H9 (cell line): Measurements from ENCODE around the gene FNDC3B. TPM values are rescaled to one million over a fixed set of nuclear protein-coding genes. Genes with fewer than 3 reads are reported as not detected.

Experiments used
- DNase-seq: peaks from one replicate; pipeline ENCODE4 v3.0.0-alpha.2; 2017
- H2AFZ ChIP-seq: one replicate; pipeline ENCODE4 v1.6.1; 2013; ENCODE audit warnings: mild to moderate bottlenecking, low read length, control low read depth, moderate library complexity
- H2AK5ac ChIP-seq: 2 replicates; pipeline ENCODE4 v1.6.1; 2013; ENCODE audit warnings: low read length, control low read depth, mixed read lengths; ENCODE audit not compliant: insufficient read length
- H2BK120ac ChIP-seq: one replicate; pipeline ENCODE4 v1.6.1; 2013; ENCODE audit warnings: low read depth, mild to moderate bottlenecking, low read length, control low read depth, inconsistent platforms; ENCODE audit not compliant: poor library complexity, severe bottlenecking
- H2BK12ac ChIP-seq: 2 replicates; pipeline ENCODE4 v1.6.1; 2013; ENCODE audit warnings: low read length, control low read depth, mixed read lengths, low read depth; ENCODE audit not compliant: insufficient read length
- H2BK15ac ChIP-seq: 2 replicates; pipeline ENCODE4 v1.6.1; 2013; ENCODE audit warnings: low read depth, low read length, control low read depth
- H2BK20ac ChIP-seq: one replicate; pipeline ENCODE4 v1.6.1; 2013; ENCODE audit warnings: low read depth, mild to moderate bottlenecking, low read length, control low read depth, inconsistent platforms; ENCODE audit not compliant: poor library complexity, severe bottlenecking
- H2BK5ac ChIP-seq: 2 replicates; pipeline ENCODE4 v1.6.1; 2013; ENCODE audit warnings: low read length, control low read depth, mixed read lengths; ENCODE audit not compliant: insufficient read length
- H3K14ac ChIP-seq: 2 replicates; pipeline ENCODE4 v1.6.1; 2013; ENCODE audit warnings: low read length, control low read depth; ENCODE audit not compliant: insufficient read depth
- H3K18ac ChIP-seq: 2 replicates; pipeline ENCODE4 v1.6.1; 2013; ENCODE audit warnings: low read depth, mild to moderate bottlenecking, mixed read lengths, low read length, control low read depth; ENCODE audit not compliant: insufficient read length
- H3K23ac ChIP-seq: 2 replicates; pipeline ENCODE4 v1.6.1; 2013; ENCODE audit warnings: low read length, control low read depth, mixed read lengths, low read depth; ENCODE audit not compliant: insufficient read length
- H3K23me2 ChIP-seq: 2 replicates; pipeline ENCODE4 v1.6.1; 2013; ENCODE audit warnings: low read depth, mild to moderate bottlenecking, mixed read lengths, low read length, control low read depth; ENCODE audit not compliant: insufficient read length, poor library complexity, severe bottlenecking
- H3K27ac ChIP-seq: 2 replicates; pipeline ENCODE4 v1.5.1; 2013; ENCODE audit warnings: low read length, control low read depth, mixed read lengths, low read depth; ENCODE audit not compliant: insufficient read length
- H3K27me3 ChIP-seq: 2 replicates; pipeline ENCODE4 v1.6.1; 2013; ENCODE audit warnings: low read length, control low read depth, inconsistent platforms; ENCODE audit not compliant: insufficient read depth
- H3K4ac ChIP-seq: 2 replicates; pipeline ENCODE4 v1.6.1; 2013; ENCODE audit warnings: low read depth, mild to moderate bottlenecking, control low read depth, inconsistent platforms, low read length, moderate library complexity
- H3K4me1 ChIP-seq: 2 replicates; pipeline ENCODE4 v1.6.1; 2013; ENCODE audit warnings: low read length, control low read depth, inconsistent platforms; ENCODE audit not compliant: insufficient read depth
- H3K4me2 ChIP-seq: 2 replicates; pipeline ENCODE4 v1.6.1; 2013; ENCODE audit warnings: low read length, control low read depth, mixed read lengths; ENCODE audit not compliant: insufficient read length, insufficient read depth
- H3K56ac ChIP-seq: 2 replicates; pipeline ENCODE4 v1.6.1; 2013; ENCODE audit warnings: low read depth, mild to moderate bottlenecking, mixed read lengths, low read length, control low read depth; ENCODE audit not compliant: insufficient read length
- H3K79me1 ChIP-seq: 2 replicates; pipeline ENCODE4 v1.6.1; 2013; ENCODE audit warnings: low read depth, mild to moderate bottlenecking, moderate library complexity, low read length, control low read depth, inconsistent platforms; ENCODE audit not compliant: insufficient read depth, poor library complexity, severe bottlenecking
- H3K79me2 ChIP-seq: 2 replicates; pipeline ENCODE4 v1.6.1; 2013; ENCODE audit warnings: low read length, control low read depth, inconsistent platforms; ENCODE audit not compliant: insufficient read depth
- H3K9ac ChIP-seq: 2 replicates; pipeline ENCODE4 v1.6.1; 2013; ENCODE audit warnings: low read length, control low read depth, mixed read lengths; ENCODE audit not compliant: insufficient read length; ENCODE audit errors: extremely low read depth
- H3K9me3 ChIP-seq: one replicate; pipeline ENCODE4 v1.6.1; 2013; ENCODE audit warnings: low read depth, low read length, inconsistent platforms; ENCODE audit not compliant: control insufficient read depth
- H3T11ph ChIP-seq: one replicate; pipeline ENCODE4 v1.6.1; 2013; ENCODE audit warnings: mild to moderate bottlenecking, low read length, control low read depth, inconsistent platforms
- H4K20me1 ChIP-seq: one replicate; pipeline ENCODE4 v1.6.1; 2013; ENCODE audit not compliant: control insufficient read depth, insufficient read length, insufficient read depth
- H4K5ac ChIP-seq: 2 replicates; pipeline ENCODE4 v1.6.1; 2013; ENCODE audit warnings: low read depth, mild to moderate bottlenecking, mixed read lengths, low read length, control low read depth; ENCODE audit not compliant: insufficient read length
- H4K8ac ChIP-seq: replicated peaks from 2 replicates; pipeline ENCODE4 v1.6.1; 2013; ENCODE audit warnings: low read length, control low read depth, mixed read lengths, low read depth; ENCODE audit not compliant: insufficient read length
- H4K91ac ChIP-seq: 2 replicates; pipeline ENCODE4 v1.6.1; 2013; ENCODE audit warnings: low read depth, mild to moderate bottlenecking, moderate library complexity, mixed read lengths, low read length, control low read depth; ENCODE audit not compliant: insufficient read length
- H3K27ac Mint-ChIP-seq, 3 experiments: 2 replicates in 2 of 3; 3 replicates in 1 of 3; pipeline ENCODE4 v1.8.0; 2020 to 2021; ENCODE audit warnings: mixed read lengths in 3 of 3, mild to moderate bottlenecking in 1 of 3, moderate library complexity in 1 of 3
- H3K27me3 Mint-ChIP-seq: 2 replicates; pipeline ENCODE4 v1.8.0; 2021; ENCODE audit warnings: low read depth, mild to moderate bottlenecking, moderate library complexity, mixed read lengths
- H3K36me3 Mint-ChIP-seq, 3 experiments: 2 replicates in 2 of 3; 3 replicates in 1 of 3; pipeline ENCODE4 v1.8.0; 2020 to 2021; ENCODE audit warnings: low read depth in 3 of 3, mixed read lengths in 3 of 3; ENCODE audit not compliant: insufficient read depth in 1 of 3
- H3K4me1 Mint-ChIP-seq, 2 experiments: 2 replicates each; pipeline ENCODE4 v1.8.0; 2020; ENCODE audit warnings: mixed read lengths in 2 of 2
- H3K4me3 Mint-ChIP-seq, 2 experiments: 2 replicates in 1 of 2; 3 replicates in 1 of 2; pipeline ENCODE4 v1.8.0; 2020 to 2021; ENCODE audit warnings: mild to moderate bottlenecking in 2 of 2, mixed read lengths in 2 of 2, moderate library complexity in 1 of 2
- H3K9me3 Mint-ChIP-seq, 2 experiments: 2 replicates in 1 of 2; 3 replicates in 1 of 2; pipeline ENCODE4 v1.8.0; 2020; ENCODE audit warnings: mild to moderate bottlenecking in 2 of 2, mixed read lengths in 2 of 2, moderate library complexity in 1 of 2
- CTCF ChIP-seq: fragments of 200-600 bp; sonication (generic); conservative IDR thresholded peaks from 3 replicates; pipeline ENCODE4 v1.8.0; 2021; ENCODE audit warnings: antibody characterized with exemption, mild to moderate bottlenecking
- WGBS: extraction: QIAGEN DNeasy Blood & Tissue Kit; methylation state at CpG from one replicate; pipeline ENCODE4 v1.1.7; 2013; ENCODE audit warnings: missing lambda C conversion rate, low lambda C conversion rate, mixed read lengths; ENCODE audit not compliant: insufficient read length; ENCODE audit errors: extremely low coverage; 5-methylcytosine and 5-hydroxymethylcytosine counted together
- total RNA-seq: library from RNA; stranded (reverse); gene quantifications from 2 replicates; pipeline ENCODE4 v1.2.1, GENCODE V29; 2021

FNDC3B gene
- total RNA-seq, 1 experiment from 2014 or later: 43.8 TPM

- H2AFZ ChIP-seq: no peak overlapping the region
- Mint-ChIP-seq H3K4me1 (peaks cover 74% of the 10 kb centered on the region in 2 experiments), H3K9me3 (no peaks in the 10 kb centered on the region), H3K36me3 (no peaks in the 10 kb centered on the region; a peak in 2 of 7 replicates), H3K27ac (peak overlapping the region; percentile 70 to 91 (median 84)), H3K27me3 (no peaks in the 10 kb centered on the region), H3K4me3 (no peak overlapping the region; a peak in 1 of 5 replicates)
- no peak overlapping the region for H2AK5ac ChIP-seq
- H3K79me2 ChIP-seq: peaks cover 8% of the 10 kb centered on the region; the same call in 1 of the 2 replicates
- TF ChIP-seq CTCF: no peak
- H2BK20ac ChIP-seq: no peak overlapping the region
- H3K4me2 ChIP-seq: no peak overlapping the region
- H4K8ac ChIP-seq: no peak overlapping the region
- peak overlapping the region; percentile 17 for H4K91ac ChIP-seq
- H3K79me1 ChIP-seq: no peaks in the 10 kb centered on the region
- no peak overlapping the region for H3K18ac ChIP-seq
- no peak overlapping the region; the same call in 1 of the 2 replicates for H3K14ac ChIP-seq
- H3K9ac ChIP-seq: no peak overlapping the region
- H3K27me3 ChIP-seq: no peaks in the 10 kb centered on the region
- H2BK5ac ChIP-seq: no peak overlapping the region
- no peak overlapping the region for H2BK15ac ChIP-seq
- no peak overlapping the region for H2BK120ac ChIP-seq
- no peak overlapping the region for H3K23ac ChIP-seq
- no peak overlapping the region for H2BK12ac ChIP-seq
- DNase-seq: no peak
- no peak overlapping the region for H3K4ac ChIP-seq
- H3K4me1 ChIP-seq: peaks cover 26% of the 10 kb centered on the region
- H3K9me3 ChIP-seq: no peaks in the 10 kb centered on the region
- no peak overlapping the region for H3K56ac ChIP-seq
- no peaks in the 10 kb centered on the region for H3K23me2 ChIP-seq
- no peak overlapping the region for H4K5ac ChIP-seq
- H4K20me1 ChIP-seq: no peaks in the 10 kb centered on the region
- no peak overlapping the region for H3T11ph ChIP-seq
- no peak overlapping the region for H3K27ac ChIP-seq
- WGBS: no CpG with 5 or more reads among the region's 8 CpGs
Observed at GRCh38 chr3:172153335-172153861, 114.0 kb downstream of the FNDC3B start.
